Mononuclear cell (primary cell): ENCODE data around the gene PARD3B. TPM values are rescaled to one million over a fixed set of nuclear protein-coding genes. Genes with fewer than 3 reads are reported as not detected.

ENCODE experiments used
- H3K27me3 ChIP-seq: 2 replicates; pipeline ENCODE4 v1.6.0; 2011; ENCODE audit warnings: low read length, control low read depth; ENCODE audit not compliant: insufficient read depth
- H3K4me1 ChIP-seq: 2 replicates; pipeline ENCODE4 v1.5.1; 2011; ENCODE audit warnings: mild to moderate bottlenecking, low read length, control low read depth; ENCODE audit not compliant: insufficient read depth
- H3K4me3 ChIP-seq: 2 replicates; pipeline ENCODE4 v1.5.1; 2011; ENCODE audit warnings: mild to moderate bottlenecking, low read length, moderate library complexity
- H3K9me3 ChIP-seq: 2 replicates; pipeline ENCODE4 v1.5.1; 2011; ENCODE audit warnings: low read depth, mild to moderate bottlenecking, control low read depth, low read length
- total RNA-seq: library from RNA; depleted of rRNA; stranded (reverse); fragments of >200 nt; gene quantifications from one replicate; pipeline ENCODE4 v1.2.3, GENCODE V29; 2012

PARD3B gene
- total RNA-seq, 1 donor = 0.94 TPM

GRCh38 chr2:205129531-205129930, 584.3 kb downstream of the PARD3B start:
- no peaks in the 10 kb centered on the region for H3K9me3 ChIP-seq
- no peak overlapping the region for H3K4me3 ChIP-seq
- H3K27me3 ChIP-seq = no peaks in the 10 kb centered on the region
- H3K4me1 ChIP-seq = peaks cover 5% of the 10 kb centered on the region

GRCh38 chr2:205130111-205130829, 585.0 kb downstream of the PARD3B start:
- H3K4me1 ChIP-seq = peaks cover 5% of the 10 kb centered on the region
- no peak overlapping the region for H3K4me3 ChIP-seq
- H3K27me3 ChIP-seq = no peaks in the 10 kb centered on the region
- H3K9me3 ChIP-seq = no peaks in the 10 kb centered on the region

GRCh38 chr2:205133544-205133943, 588.3 kb downstream of the PARD3B start:
- no peaks in the 10 kb centered on the region for H3K9me3 ChIP-seq
- H3K27me3 ChIP-seq = no peaks in the 10 kb centered on the region
- H3K4me1 ChIP-seq = peaks cover 5% of the 10 kb centered on the region

GRCh38 chr2:205138735-205139134, 593.5 kb downstream of the PARD3B start:
- Histone ChIP-seq H3K4me3 (no peak overlapping the region), H3K27me3 (no peaks in the 10 kb centered on the region), H3K4me1 (no peaks in the 10 kb centered on the region), H3K9me3 (no peaks in the 10 kb centered on the region)

More at GRCh38 chr2:205133544-205133943, 588.3 kb downstream of the PARD3B start:
- no peak overlapping the region for H3K4me3 ChIP-seq

GRCh38 chr2:205139822-205140463, 594.7 kb downstream of the PARD3B start:
- no peaks in the 10 kb centered on the region for H3K4me1 ChIP-seq
- H3K27me3 ChIP-seq = no peaks in the 10 kb centered on the region
- H3K9me3 ChIP-seq = no peaks in the 10 kb centered on the region
- no peak overlapping the region for H3K4me3 ChIP-seq

DNA sequence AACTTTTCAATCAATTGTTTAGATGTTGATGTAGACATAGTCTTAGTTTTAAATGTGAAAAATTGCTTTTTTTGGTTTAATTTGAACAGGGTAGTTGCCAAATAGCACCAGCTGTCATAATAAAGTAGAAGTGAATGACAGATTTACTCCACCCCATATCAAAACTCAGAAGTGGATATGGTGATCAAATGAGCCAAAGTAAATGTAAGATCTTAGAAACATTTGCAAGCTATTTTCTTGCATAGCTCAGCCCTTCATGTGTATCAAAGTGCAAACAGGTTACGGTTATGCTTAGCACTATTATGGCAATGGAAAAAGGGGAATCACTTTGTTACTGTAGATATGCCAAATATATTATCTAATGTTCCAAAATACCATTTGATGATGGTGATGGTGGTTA, 596.1 kb downstream of the PARD3B start:
- Histone ChIP-seq H3K27me3 (no peaks in the 10 kb centered on the region), H3K4me3 (no peak overlapping the region), H3K9me3 (no peaks in the 10 kb centered on the region), H3K4me1 (no peaks in the 10 kb centered on the region)

DNA sequence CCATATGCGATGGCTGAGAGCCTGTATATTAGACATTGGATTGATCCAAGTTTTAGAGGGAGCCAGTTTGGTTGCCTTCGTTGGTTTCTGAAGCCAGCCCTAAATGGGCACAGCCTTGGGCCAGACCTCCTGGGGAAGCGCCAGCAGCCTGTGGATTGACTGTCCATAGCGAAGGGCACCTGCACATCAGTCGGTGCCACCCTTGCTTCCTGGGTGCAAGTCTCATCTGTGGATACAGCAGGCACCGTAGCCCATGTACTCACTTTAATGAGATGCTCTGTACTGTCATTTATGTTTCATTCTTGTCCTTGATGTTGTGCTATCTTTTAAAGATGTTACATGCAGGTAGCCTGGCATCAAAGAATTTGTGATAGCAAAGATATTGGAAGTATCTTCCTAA, 600.6 kb downstream of the PARD3B start:
- Histone ChIP-seq H3K4me3 (no peak overlapping the region), H3K27me3 (no peaks in the 10 kb centered on the region), H3K4me1 (no peaks in the 10 kb centered on the region), H3K9me3 (no peaks in the 10 kb centered on the region)

- H3K27me3 ChIP-seq = no peaks in the 10 kb centered on the region
- H3K4me1 ChIP-seq = no peaks in the 10 kb centered on the region
- H3K9me3 ChIP-seq = no peaks in the 10 kb centered on the region
- no peak overlapping the region for H3K4me3 ChIP-seq
Observed at GRCh38 chr2:205148755-205149154, 603.5 kb downstream of the PARD3B start.

DNA sequence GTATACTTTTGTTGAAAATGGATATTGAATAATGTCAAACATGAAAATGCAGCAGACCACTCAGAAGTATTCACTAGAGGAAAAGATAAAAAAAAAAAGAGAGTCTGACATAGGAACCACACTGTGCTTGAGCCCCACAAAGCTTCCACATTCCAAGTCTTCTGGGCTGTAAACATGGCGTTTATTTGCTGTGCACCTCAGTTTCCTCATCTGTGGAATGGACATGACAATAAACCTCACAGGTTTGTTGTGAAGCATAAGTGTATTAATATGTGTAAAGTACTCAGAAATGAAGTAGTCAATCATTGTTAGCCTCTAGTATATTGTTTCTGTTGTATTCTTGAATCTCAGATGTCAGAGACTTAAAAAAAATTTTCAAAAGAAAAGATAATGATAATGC, 611.2 kb downstream of the PARD3B start:
- Histone ChIP-seq H3K9me3 (no peaks in the 10 kb centered on the region), H3K4me1 (no peaks in the 10 kb centered on the region)

DNA sequence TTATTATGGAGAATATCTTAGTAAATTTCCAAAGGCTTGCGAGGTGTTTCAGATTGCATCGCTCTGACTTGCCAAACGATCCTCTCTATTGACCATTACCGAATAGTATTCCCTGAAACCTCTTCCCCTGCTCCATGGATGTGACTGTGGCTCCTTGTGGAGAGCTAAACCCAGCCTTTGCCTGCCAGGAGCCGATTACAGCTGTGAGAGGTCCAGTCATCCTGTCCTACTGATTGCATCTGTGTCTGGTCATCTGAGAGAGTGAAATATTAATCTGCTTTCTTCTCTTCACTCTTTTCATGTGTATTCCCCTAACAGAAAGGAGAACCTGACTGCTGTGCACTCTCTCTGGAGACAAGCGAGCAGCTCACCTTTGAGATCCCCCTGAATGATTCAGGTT, 613.1 kb downstream of the PARD3B start:
- no peaks in the 10 kb centered on the region for H3K27me3 ChIP-seq
- H3K9me3 ChIP-seq = no peaks in the 10 kb centered on the region
- H3K4me3 ChIP-seq = no peak overlapping the region
- no peaks in the 10 kb centered on the region for H3K4me1 ChIP-seq

More for the DNA sequence above, 611.2 kb downstream of the PARD3B start:
- Histone ChIP-seq H3K4me3 (no peak overlapping the region), H3K27me3 (no peaks in the 10 kb centered on the region)

GRCh38 chr2:205161156-205161839, 616.0 kb downstream of the PARD3B start:
- H3K27me3 ChIP-seq = no peaks in the 10 kb centered on the region
- no peaks in the 10 kb centered on the region for H3K4me1 ChIP-seq
- H3K9me3 ChIP-seq = no peaks in the 10 kb centered on the region
- no peak overlapping the region for H3K4me3 ChIP-seq

DNA sequence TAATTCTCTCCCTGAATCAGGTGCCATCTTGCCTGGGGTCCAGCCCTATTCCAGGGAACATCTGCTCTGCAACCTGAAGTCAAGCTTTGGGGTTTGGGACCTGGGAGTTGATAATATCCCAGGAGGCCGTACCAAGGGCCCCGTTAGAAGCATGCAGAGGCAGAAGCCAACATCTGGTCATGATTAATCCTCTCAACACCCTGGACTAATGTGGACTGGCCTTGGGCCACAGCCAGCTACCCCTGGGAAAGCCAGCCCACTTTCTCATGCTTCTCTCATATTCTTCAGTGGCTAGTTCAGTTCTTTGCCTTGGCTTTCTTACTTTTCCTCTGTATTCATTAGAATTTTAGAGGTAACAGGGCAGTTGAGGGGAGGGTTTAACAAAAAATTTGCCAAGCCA, 621.5 kb downstream of the PARD3B start:
- Histone ChIP-seq H3K9me3 (no peaks in the 10 kb centered on the region), H3K4me1 (no peaks in the 10 kb centered on the region), H3K27me3 (no peaks in the 10 kb centered on the region), H3K4me3 (no peak overlapping the region)

- Histone ChIP-seq H3K9me3 (no peaks in the 10 kb centered on the region), H3K4me1 (no peaks in the 10 kb centered on the region), H3K4me3 (no peak overlapping the region), H3K27me3 (no peaks in the 10 kb centered on the region)
Observed at GRCh38 chr2:205169012-205169411, 623.7 kb downstream of the PARD3B start.

GRCh38 chr2:205169464-205169863, 624.2 kb downstream of the PARD3B start:
- Histone ChIP-seq H3K4me1 (no peaks in the 10 kb centered on the region), H3K4me3 (no peak overlapping the region), H3K9me3 (no peaks in the 10 kb centered on the region), H3K27me3 (no peaks in the 10 kb centered on the region)

DNA sequence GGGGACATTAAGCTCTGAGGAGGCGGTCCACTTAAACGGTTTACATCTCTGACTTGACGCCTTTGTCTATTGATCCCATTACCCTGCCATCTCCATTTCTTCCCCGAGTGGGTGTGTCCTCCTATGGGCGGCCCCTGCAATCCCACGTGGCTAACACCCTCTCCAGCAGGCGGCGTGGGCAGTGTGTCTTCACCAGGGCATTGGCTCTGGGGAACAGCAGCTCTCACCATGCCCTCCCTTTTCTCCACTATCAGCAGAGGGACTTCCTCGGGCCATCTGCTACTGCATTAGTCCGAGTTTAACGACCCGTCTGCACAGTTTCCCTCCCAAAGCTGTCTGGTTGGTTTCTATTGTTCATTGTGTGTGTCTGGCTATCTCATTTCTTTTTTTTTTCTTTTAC, 625.1 kb downstream of the PARD3B start:
- Histone ChIP-seq H3K4me1 (no peaks in the 10 kb centered on the region), H3K9me3 (no peaks in the 10 kb centered on the region), H3K4me3 (no peak overlapping the region), H3K27me3 (no peaks in the 10 kb centered on the region)
